Stimulated activated CD4-positive, alpha-beta T cell treated with anti-CD3 and anti-CD28 coated beads, TNF-alpha, amount 100 ng/mL, for 48 hours (primary cell): ENCODE data around the gene GIPC1.

Source experiments
- DNase-seq, 3 donors: peaks; one replicate each; pipeline ENCODE4 v3.0.0-alpha.2; 2020; ENCODE audit warnings: low read depth in 3 of 3

The GIPC1 gene

DNA sequence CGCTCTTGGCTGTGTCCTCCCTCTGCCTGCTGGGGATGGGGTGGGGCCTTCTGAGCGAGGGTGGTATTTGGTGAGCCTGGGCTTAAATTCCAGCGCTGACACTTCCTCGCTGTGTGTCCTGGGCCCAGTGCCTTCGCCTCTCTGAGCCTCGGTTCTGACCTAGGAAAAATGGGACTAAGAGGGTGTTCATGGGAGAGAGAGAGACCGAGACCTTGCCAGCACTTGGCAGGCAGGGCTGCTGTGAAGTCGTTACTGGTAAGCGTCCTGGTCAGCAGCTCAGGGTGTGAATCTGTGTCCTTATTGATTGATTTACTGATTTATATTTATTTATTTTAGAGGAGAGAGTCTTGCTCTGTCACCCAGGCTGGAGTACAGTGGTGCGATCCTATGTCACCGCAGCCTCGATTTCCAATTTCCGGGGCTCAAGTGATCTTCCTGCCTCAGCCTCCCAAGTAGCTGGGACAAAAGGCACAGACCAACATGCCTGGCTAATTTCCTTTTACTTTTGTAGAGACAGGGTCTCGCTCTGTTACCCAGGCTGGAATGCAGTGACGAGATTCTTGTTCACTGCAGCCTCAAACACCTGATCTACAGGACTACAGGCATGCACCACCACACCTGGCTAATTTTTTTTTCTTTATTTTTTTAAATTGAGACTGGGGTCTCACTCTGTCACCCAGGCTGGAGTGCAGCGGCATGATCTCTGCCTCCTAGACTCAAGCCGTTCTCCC lies 60.4 kb downstream of the GIPC1 start:
- DNase-seq = no peak

DNA sequence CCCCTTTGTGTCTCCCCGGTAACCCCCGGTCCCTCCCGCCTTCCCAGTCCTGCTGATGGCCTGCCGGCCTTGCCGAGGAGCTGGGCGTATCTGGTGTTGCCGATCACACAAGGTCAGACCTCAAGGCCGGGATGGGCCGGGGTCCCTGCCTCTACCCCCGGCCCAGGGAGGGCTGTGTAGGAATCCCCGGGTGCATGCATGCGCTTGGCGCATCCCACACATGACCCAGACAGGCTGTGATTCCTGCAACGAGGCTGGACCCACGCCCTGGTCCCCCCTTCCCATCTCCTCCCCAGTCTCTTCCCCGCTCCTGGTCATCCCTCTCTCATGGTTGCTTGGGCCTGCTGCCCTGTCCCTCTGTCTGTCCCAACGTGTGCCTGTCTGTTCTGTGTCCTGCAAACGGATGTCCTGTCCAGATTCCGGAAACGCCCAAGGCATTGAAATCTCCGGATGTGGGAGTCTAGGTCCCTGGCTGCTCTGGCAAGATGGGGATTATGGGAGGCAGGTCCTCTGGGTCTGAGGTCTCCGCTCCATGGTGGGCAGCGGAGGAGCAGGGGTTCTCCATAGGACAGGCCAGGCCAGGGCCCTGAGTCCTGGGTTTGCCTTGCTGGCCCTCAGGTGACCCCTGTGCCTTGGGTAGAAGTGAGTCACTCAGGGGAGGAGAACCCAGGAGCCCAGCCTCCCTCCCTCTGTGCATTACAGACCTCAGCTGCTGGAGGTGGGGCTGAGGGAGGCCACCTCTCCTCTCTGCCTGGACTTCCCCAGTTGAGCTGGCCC lies 61.2 kb downstream of the GIPC1 start:
- no peak for DNase-seq

DNA sequence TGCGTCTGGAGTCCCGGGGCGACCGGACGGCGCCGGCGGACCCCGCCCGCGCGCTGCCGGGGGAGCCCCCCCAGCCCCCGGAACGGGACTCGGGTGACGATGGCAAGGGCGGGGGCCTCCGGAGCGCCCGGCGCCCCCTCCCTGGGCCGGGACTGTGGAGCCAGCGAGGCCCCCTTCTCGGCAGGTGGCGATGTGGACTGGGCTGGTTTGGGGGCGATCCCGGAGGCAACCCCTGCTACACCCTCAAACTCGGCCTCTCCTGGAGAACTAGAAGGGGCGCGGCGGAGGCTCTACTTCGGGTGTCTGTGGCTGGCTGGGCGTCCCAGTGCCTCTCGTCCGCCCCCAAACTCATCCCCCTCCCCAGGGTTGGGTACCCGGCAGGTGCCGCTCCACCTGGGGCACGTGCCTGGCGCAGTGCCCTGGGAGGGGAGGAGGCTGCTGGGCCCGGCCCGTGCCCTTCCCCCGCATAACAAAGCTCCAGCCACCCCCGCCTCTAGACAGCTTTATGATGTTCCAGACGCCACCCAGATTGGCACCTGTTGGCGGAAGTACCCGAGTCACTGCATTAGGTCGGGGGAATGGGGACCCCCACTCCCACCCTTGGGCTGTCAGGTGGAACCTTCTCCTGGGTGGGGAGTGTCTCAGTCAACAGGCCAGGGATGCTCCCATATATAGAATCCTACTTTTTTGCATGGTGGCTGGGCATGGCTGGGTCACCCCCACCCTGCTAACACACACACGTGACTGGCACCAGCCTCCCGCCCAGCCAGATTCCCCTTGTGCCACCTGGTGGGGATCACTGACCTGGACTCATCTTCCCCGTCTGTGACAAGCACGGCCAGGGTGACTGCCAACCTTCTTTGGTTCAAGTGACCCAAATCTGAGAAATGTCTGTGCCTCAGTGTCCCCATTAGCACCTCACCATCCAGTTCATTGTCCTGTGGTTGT lies 62.1 kb downstream of the GIPC1 start:
- no peak for DNase-seq

DNA sequence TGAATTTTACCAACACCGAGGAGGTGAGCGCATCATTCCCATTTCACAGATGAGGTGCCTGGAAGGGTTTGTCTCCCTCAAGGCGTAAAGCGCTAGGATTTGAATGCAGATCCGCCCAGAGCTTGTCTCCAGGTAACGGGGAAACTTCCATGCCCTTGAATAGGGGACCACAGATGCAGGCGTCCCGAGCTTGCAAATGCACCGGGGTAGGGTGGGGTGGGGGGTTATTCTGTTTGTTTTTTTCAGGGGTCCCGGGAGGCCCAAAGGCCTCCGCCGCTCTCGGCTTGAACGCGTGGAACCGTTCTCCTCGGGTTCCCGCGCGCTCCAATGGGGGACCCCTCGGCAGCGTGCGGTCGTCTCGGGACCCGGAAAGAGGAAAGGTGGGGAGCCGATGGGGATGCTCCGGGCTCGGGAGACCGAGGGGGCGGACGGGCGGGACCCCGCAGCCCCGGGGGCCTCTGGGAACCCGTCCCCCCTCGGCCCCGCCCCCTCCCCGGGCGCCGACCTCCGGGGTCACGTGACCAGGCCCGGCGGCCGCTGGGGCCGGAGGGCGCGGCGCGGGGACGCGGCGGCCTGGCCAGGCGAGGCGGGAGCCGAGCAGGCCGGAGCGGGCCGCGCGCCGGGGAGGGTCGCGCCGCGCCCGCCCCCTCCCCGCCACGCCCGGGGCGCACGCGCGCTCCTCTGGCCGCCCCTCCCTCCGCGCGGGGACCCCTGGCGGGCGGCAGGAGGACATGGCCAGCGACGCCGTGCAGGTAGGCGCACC lies 63.0 kb downstream of the GIPC1 start, which contains the start of gene PKN1:
TSS of gene PKN1 (plus strand) at position 516 of the 763 bp plus-strand sequence. CDS start at position 732, 216 bp downstream.
- DNase-seq = peak in 1 of 3 donors; percentile 60

DNA sequence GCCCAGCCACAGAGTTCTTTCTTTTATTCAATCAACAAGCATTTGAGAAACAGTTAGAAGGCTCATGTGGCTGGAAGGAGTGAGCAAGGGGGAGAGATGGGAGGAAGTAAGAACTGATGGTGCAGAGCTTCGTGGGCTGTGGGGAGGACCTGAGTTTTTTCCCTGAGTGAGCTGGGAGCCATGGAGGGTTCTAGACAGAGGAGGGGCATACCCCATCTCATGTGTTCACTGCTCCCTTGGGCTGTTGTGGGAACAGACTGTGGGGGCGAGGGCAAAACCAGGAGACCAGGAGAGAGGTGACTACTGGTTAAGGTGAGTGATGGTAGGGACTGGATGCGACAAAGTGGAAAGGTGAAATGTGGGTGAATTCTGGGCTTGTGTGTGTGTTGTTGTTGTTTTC lies 65.2 kb downstream of the GIPC1 start:
- no peak for DNase-seq

DNA sequence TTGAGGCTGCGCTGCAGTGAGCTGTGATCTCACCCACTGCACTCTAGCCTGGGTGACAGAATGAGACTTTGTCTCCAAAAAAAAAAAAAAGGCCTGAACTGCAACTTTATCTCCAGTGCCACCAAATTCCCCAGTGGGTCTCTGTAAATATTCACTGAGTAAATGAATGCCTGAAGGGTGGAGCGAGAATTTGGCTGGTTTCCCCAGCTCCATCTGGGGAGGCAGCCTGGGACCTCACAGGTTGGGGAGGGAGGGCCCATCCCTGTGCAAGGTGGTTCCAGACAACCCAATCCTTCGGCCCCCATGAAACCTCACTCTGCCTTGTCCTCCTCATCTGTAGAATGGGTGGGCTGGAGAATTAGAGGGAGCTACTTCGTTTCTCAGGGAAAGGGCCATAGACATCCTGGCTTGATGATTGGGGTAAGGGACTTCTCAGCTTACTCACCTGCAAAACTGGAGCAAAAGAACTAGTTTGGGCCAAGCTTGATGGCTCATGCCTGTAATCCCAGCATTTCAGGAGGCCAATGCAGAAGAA lies 67.0 kb downstream of the GIPC1 start:
- DNase-seq = no peak
